Trophoblast cell (in vitro differentiated cells and primary cell): Measurements from ENCODE around the gene ABCC3.
A peak's percentile ranks its signal among the peaks of the same experiment; 100 is the strongest.

Experiments
- DNase-seq, 2 donors: peaks; one replicate each; pipeline ENCODE4 v3.0.0-alpha.2; 2016
- H2AFZ ChIP-seq: 2 replicates; pipeline ENCODE4 v1.6.1; 2013; ENCODE audit warnings: low read length, moderate library complexity, mild to moderate bottlenecking; ENCODE audit not compliant: insufficient read depth, poor library complexity
- H2AK5ac ChIP-seq: 2 replicates; pipeline ENCODE4 v1.6.1; 2013; ENCODE audit warnings: mild to moderate bottlenecking, low read length
- H2BK120ac ChIP-seq: 2 replicates; pipeline ENCODE4 v1.6.1; 2013; ENCODE audit warnings: low read length, mild to moderate bottlenecking, moderate library complexity; ENCODE audit not compliant: insufficient read depth, poor library complexity
- H2BK12ac ChIP-seq: 2 replicates; pipeline ENCODE4 v1.6.1; 2013; ENCODE audit warnings: mild to moderate bottlenecking, low read length, moderate library complexity
- H2BK5ac ChIP-seq: 2 replicates; pipeline ENCODE4 v1.6.1; 2013; ENCODE audit warnings: low read length, low read depth, moderate library complexity, mild to moderate bottlenecking; ENCODE audit not compliant: poor library complexity
- H3K14ac ChIP-seq: 2 replicates; pipeline ENCODE4 v1.6.1; 2013; ENCODE audit warnings: mild to moderate bottlenecking, low read length
- H3K18ac ChIP-seq: 2 replicates; pipeline ENCODE4 v1.6.1; 2013; ENCODE audit warnings: mild to moderate bottlenecking, low read length
- H3K23ac ChIP-seq: 2 replicates; pipeline ENCODE4 v1.6.1; 2013; ENCODE audit warnings: low read length
- H3K27ac ChIP-seq: 2 replicates; pipeline ENCODE4 v1.5.1; 2013; ENCODE audit warnings: low read depth, mild to moderate bottlenecking, inconsistent platforms, low read length, moderate library complexity
- H3K27me3 ChIP-seq: 2 replicates; pipeline ENCODE4 v1.6.1; 2013; ENCODE audit warnings: inconsistent platforms, mild to moderate bottlenecking, low read length, moderate library complexity; ENCODE audit not compliant: insufficient read depth
- H3K36me3 ChIP-seq, 2 experiments: 1 replicate in 1 of 2; 2 replicates in 1 of 2; pipeline ENCODE4 v1.6.1; 2013; ENCODE audit warnings: low read length in 2 of 2, mild to moderate bottlenecking in 2 of 2, moderate library complexity in 1 of 2; ENCODE audit not compliant: insufficient read depth in 2 of 2, control insufficient read depth in 1 of 2
- H3K4ac ChIP-seq: 2 replicates; pipeline ENCODE4 v1.6.1; 2013; ENCODE audit warnings: low read depth, mild to moderate bottlenecking, low read length, moderate library complexity
- H3K4me1 ChIP-seq, 2 experiments: 1 replicate in 1 of 2; 2 replicates in 1 of 2; pipeline ENCODE4 v1.6.1; 2013; ENCODE audit warnings: low read length in 2 of 2, mild to moderate bottlenecking in 2 of 2, moderate library complexity in 1 of 2; ENCODE audit not compliant: insufficient read depth in 2 of 2, control insufficient read depth in 1 of 2
- H3K4me2 ChIP-seq: 2 replicates; pipeline ENCODE4 v1.6.1; 2013; ENCODE audit warnings: inconsistent platforms, mild to moderate bottlenecking, low read length, moderate library complexity
- H3K4me3 ChIP-seq: 2 replicates; pipeline ENCODE4 v1.5.1; 2013; ENCODE audit warnings: mild to moderate bottlenecking, low read depth, low read length, inconsistent platforms
- H3K79me1 ChIP-seq: one replicate; pipeline ENCODE4 v1.6.1; 2013; ENCODE audit warnings: low read length
- H3K79me2 ChIP-seq: 2 replicates; pipeline ENCODE4 v1.6.1; 2013; ENCODE audit warnings: low read length, mild to moderate bottlenecking; ENCODE audit not compliant: control insufficient read depth, insufficient read depth, poor library complexity
- H3K9ac ChIP-seq: 2 replicates; pipeline ENCODE4 v1.6.1; 2013; ENCODE audit warnings: mild to moderate bottlenecking, low read length
- H3K9me3 ChIP-seq: 2 replicates; pipeline ENCODE4 v1.6.1; 2013; ENCODE audit warnings: low read depth, mild to moderate bottlenecking, control low read depth, inconsistent platforms, low read length; ENCODE audit not compliant: insufficient read depth
- H4K12ac ChIP-seq: 2 replicates; pipeline ENCODE4 v1.6.1; 2013; ENCODE audit warnings: low read depth, mild to moderate bottlenecking, low read length, moderate library complexity
- H4K8ac ChIP-seq: 2 replicates; pipeline ENCODE4 v1.6.1; 2013; ENCODE audit warnings: low read depth, mild to moderate bottlenecking, low read length, moderate library complexity
- H4K91ac ChIP-seq: one replicate; pipeline ENCODE4 v1.6.1; 2013; ENCODE audit warnings: low read depth, mild to moderate bottlenecking, low read length, moderate library complexity
- WGBS: extraction: QIAGEN DNeasy Blood & Tissue Kit; methylation state at CpG from one replicate; pipeline ENCODE4 v1.1.7; 2013; ENCODE audit warnings: missing lambda C conversion rate; ENCODE audit not compliant: insufficient read length, insufficient coverage; ENCODE audit errors: extremely low coverage; 5-methylcytosine and 5-hydroxymethylcytosine counted together

The ABCC3 gene

DNA sequence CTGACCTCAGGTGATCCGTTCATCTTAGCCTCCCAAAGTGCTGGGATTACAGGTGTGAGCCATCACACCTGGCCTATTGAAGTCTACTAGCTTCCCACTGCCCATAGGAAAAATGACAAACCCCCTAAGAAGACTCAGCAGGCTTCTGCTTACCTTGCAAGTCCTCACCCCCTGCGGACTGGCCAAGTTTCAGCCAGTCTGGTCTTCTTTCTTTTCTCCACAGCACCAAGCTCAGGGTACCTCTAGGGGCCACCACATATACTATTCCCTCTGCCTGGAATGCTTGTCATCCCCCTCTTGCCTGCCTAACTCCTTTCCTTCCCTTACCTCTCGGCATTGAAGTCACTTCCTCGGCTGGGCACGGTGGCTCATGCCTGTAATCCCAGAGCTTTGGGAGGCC is 31.2 kb downstream of the ABCC3 start:
- H3K79me1 ChIP-seq = peaks cover 15% of the 10 kb centered on the region
- H3K4ac ChIP-seq = no peak overlapping the region
- H3K79me2 ChIP-seq = peaks cover 2% of the 10 kb centered on the region
- H3K14ac ChIP-seq = no peak overlapping the region
- H3K4me2 ChIP-seq = no peak overlapping the region
- H2AFZ ChIP-seq = no peak overlapping the region
- H3K27me3 ChIP-seq = no peaks in the 10 kb centered on the region
- H4K12ac ChIP-seq = no peak overlapping the region
- H3K36me3 ChIP-seq = no peaks in the 10 kb centered on the region
- H3K9me3 ChIP-seq = no peaks in the 10 kb centered on the region
- H3K27ac ChIP-seq = no peak overlapping the region
- H3K23ac ChIP-seq = no peak overlapping the region
- no peak overlapping the region for H2BK12ac ChIP-seq
- no peak overlapping the region for H4K8ac ChIP-seq
- H2BK120ac ChIP-seq = no peak overlapping the region
- DNase-seq = no peak
- no CpG with 5 or more reads among the region's 5 CpGs for WGBS
- no peak overlapping the region for H3K4me3 ChIP-seq
- H2AK5ac ChIP-seq = no peak overlapping the region
- H2BK5ac ChIP-seq = no peak overlapping the region
- peaks cover 22 to 24% of the 10 kb centered on the region in 2 experiments for H3K4me1 ChIP-seq
- no peak overlapping the region for H3K18ac ChIP-seq
- H3K9ac ChIP-seq = no peak overlapping the region
- no peak overlapping the region for H4K91ac ChIP-seq

DNA sequence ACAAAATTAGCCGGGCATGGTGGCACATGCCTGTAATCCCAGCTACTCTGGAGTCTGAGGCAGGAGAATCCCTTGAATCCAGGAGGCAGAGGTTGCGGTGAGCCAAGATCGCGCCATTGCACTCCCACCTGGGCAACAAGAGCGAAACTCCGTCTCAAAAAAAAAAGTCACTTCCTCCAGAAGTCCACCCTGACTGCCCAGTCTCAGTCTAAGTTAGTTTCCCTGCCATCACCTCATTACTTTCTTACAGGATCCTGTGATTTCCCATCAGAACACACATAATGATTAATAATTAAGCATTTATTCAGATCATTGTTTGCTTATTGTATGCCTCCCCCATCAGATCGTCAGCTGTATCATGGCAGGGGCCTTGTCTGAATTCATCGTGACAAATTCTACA is 31.6 kb downstream of the ABCC3 start:
- no peak overlapping the region for H4K12ac ChIP-seq

DNA sequence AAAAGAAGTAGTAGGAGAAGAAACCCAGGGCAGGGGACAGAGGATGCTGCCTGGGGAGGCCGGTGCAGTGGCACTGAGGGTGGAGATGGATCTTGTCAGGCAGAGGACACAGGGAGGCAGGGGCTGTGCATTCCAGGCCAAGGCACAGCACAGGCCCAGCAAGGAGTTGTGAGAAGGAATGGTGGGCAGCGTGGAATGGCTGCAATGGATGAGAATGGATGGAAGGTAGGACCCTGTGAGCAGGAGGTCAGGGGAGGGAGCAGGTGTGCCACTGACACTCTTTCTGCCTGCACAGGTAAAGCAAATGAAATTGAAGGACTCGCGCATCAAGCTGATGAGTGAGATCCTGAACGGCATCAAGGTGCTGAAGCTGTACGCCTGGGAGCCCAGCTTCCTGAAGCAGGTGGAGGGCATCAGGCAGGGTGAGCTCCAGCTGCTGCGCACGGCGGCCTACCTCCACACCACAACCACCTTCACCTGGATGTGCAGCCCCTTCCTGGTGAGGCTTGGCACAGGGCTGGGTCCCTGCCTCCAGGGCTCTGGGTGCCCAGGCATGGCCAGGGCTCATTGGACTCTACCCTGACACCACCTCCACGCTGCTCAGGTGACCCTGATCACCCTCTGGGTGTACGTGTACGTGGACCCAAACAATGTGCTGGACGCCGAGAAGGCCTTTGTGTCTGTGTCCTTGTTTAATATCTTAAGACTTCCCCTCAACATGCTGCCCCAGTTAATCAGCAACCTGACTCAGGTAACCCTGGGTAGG is 32.8 kb downstream of the ABCC3 start:
- Histone ChIP-seq H2BK120ac (no peak overlapping the region), H3K4me2 (no peak overlapping the region), H4K8ac (no peak overlapping the region), H4K12ac (no peak overlapping the region), H3K9me3 (no peaks in the 10 kb centered on the region), H3K79me2 (no peaks in the 10 kb centered on the region), H3K18ac (no peak overlapping the region), H3K23ac (no peak overlapping the region), H2BK12ac (no peak overlapping the region), H3K14ac (no peak overlapping the region), H3K79me1 (no peaks in the 10 kb centered on the region), H3K36me3 (no peaks in the 10 kb centered on the region), H3K4ac (no peak overlapping the region), H2BK5ac (no peak overlapping the region), H3K4me1 (peaks cover 9 to 10% of the 10 kb centered on the region in 2 experiments), H3K27ac (no peak overlapping the region), H2AK5ac (no peak overlapping the region), H3K9ac (no peak overlapping the region), H3K4me3 (no peak overlapping the region), H3K27me3 (no peaks in the 10 kb centered on the region), H2AFZ (no peak overlapping the region), H4K91ac (no peak overlapping the region)
- DNase-seq = no peak
- no CpG with 5 or more reads among the region's 14 CpGs for WGBS

More for the DNA sequence above, 31.6 kb downstream of the ABCC3 start:
- no peak overlapping the region for H3K18ac ChIP-seq
- H3K23ac ChIP-seq = no peak overlapping the region
- peaks cover 10% of the 10 kb centered on the region for H3K79me1 ChIP-seq
- H3K27me3 ChIP-seq = no peaks in the 10 kb centered on the region
- H2BK120ac ChIP-seq = no peak overlapping the region
- H3K4me3 ChIP-seq = no peak overlapping the region
- H3K9me3 ChIP-seq = no peaks in the 10 kb centered on the region
- H3K9ac ChIP-seq = no peak overlapping the region
- no peak overlapping the region for H2AK5ac ChIP-seq
- no peaks in the 10 kb centered on the region for H3K36me3 ChIP-seq
- DNase-seq = no peak
- H3K14ac ChIP-seq = no peak overlapping the region
- H3K79me2 ChIP-seq = no peaks in the 10 kb centered on the region
- H3K4ac ChIP-seq = no peak overlapping the region
- no peak overlapping the region for H2BK5ac ChIP-seq
- H3K4me1 ChIP-seq = peaks cover 17 to 19% of the 10 kb centered on the region in 2 experiments
- no peak overlapping the region for H3K27ac ChIP-seq
- H4K91ac ChIP-seq = no peak overlapping the region
- H2AFZ ChIP-seq = no peak overlapping the region
- WGBS = no CpG with 5 or more reads among the region's 8 CpGs
- H4K8ac ChIP-seq = no peak overlapping the region
- H3K4me2 ChIP-seq = no peak overlapping the region
- no peak overlapping the region for H2BK12ac ChIP-seq

DNA sequence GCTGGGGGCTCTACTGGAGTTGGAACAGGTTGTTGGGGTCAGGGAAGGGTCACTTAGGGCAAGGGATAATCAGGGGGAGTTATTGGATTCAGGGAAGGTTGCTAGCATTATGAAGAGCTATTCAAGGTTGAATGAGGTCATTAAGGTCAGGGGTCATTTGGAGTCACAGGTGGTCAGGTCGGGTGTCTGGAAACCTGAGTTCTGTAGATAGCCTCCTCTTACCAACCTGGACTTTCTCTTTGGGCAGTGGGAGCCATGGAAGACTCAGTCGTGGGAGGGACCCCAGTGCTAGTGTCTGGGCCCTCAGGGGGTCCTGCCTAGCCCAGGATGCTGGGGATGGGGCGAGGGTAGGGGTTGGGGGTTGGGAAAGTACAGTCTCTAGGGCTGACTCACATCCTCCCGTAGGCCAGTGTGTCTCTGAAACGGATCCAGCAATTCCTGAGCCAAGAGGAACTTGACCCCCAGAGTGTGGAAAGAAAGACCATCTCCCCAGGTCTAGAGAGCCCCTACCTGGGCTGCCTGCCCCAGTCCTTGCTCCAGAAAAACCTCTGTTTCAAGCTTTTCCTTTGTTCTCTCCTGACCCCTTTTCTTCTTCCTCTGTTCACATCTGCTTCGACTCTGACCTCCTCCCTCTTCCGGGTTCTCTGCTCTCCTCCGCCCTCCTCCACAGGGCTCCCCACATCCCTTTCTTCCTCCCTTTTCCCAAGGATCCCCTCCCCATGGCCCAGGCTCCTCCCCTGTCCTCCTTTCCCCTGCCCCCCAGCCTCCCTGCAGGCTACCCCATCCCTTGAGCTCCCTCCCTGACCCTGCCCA is 33.5 kb downstream of the ABCC3 start:
- Histone ChIP-seq H2BK5ac (no peak overlapping the region), H2AFZ (no peak overlapping the region), H3K4me2 (no peak overlapping the region), H4K12ac (no peak overlapping the region), H2AK5ac (peak overlapping the region; percentile 27), H2BK12ac (peak overlapping the region; percentile 6), H3K9ac (no peak overlapping the region), H4K8ac (no peak overlapping the region), H3K36me3 (no peaks in the 10 kb centered on the region), H3K18ac (no peak overlapping the region), H3K14ac (peak overlapping the region; percentile 18), H3K4me3 (no peak overlapping the region), H3K4ac (no peak overlapping the region), H3K4me1 (peaks cover 9 to 10% of the 10 kb centered on the region in 2 experiments), H3K27me3 (no peaks in the 10 kb centered on the region), H2BK120ac (peak overlapping the region; percentile 6), H3K79me2 (no peaks in the 10 kb centered on the region), H4K91ac (peak overlapping the region; percentile 20), H3K79me1 (no peaks in the 10 kb centered on the region), H3K27ac (no peak overlapping the region), H3K23ac (no peak overlapping the region), H3K9me3 (no peaks in the 10 kb centered on the region)
- no peak for DNase-seq
- no CpG with 5 or more reads among the region's 8 CpGs for WGBS
